ENCODE measurements around the gene HUS1.
A peak's percentile ranks its signal among the peaks of the same experiment; 100 is the strongest.
"Not testable (repeated sequence)": the region's sequence is repeated elsewhere in the genome, so short reads cannot be mapped to it uniquely, and the experiment has no call there.

The HUS1 gene

GRCh38 chr7:47916514-47916913, 62.9 kb downstream of the HUS1 start:
- not testable (repeated sequence) for DNase-seq

GRCh38 chr7:47915616-47915976, 63.8 kb downstream of the HUS1 start:
- no peak for DNase-seq

- peak; percentile 48 for DNase-seq
Observed at GRCh38 chr7:47914717-47915615, 64.4 kb downstream of the HUS1 start.

Measured in kidney glomerular epithelial cell (primary cell).